ENCODE results near the gene CYCS. TPM values are rescaled to one million over a fixed set of nuclear protein-coding genes. Genes with fewer than 3 reads are reported as not detected.
"Not testable (repeated sequence)": the region's sequence is repeated elsewhere in the genome, so short reads cannot be mapped to it uniquely, and the experiment has no call there.

CYCS gene
- total RNA-seq, result 59.9 TPM

GRCh38 chr7:25125137-25125946 lies at the start of gene CYCS:
Gene CYCS, minus strand, starts transcription at chr7:25125260. Its CDS starts 1,141 bp downstream, at chr7:25124119.
- peaks cover 13% of the 10 kb centered on the region for H3K4me1 ChIP-seq (ENCODE audit: insufficient read depth, low read length)
- H3K27me3 ChIP-seq (ENCODE audit: insufficient read depth, low read length), result no peaks in the 10 kb centered on the region
- peak within 1 kb of the TSS; percentile 51 for H3K4me3 ChIP-seq (ENCODE audit: low read length)
- no peaks in the 10 kb centered on the region for H3K9me3 ChIP-seq (ENCODE audit: low read depth, low read length)

- H3K9me3 ChIP-seq (ENCODE audit: low read depth, low read length), result no peaks in the 10 kb centered on the region
- H3K27me3 ChIP-seq (ENCODE audit: insufficient read depth, low read length), result no peaks in the 10 kb centered on the region
- no peak overlapping the region for H3K4me3 ChIP-seq (ENCODE audit: low read length)
- no peaks in the 10 kb centered on the region for H3K4me1 ChIP-seq (ENCODE audit: insufficient read depth, low read length)
Observed at GRCh38 chr7:25173184-25173583, 48.1 kb upstream of the CYCS start.

GRCh38 chr7:25171516-25171915 lies 46.5 kb upstream of the CYCS start:
- H3K4me1 ChIP-seq (ENCODE audit: insufficient read depth, low read length), result no peaks in the 10 kb centered on the region
- no peak overlapping the region for H3K4me3 ChIP-seq (ENCODE audit: low read length)
- H3K9me3 ChIP-seq (ENCODE audit: low read depth, low read length), result no peaks in the 10 kb centered on the region
- H3K27me3 ChIP-seq (ENCODE audit: insufficient read depth, low read length), result no peaks in the 10 kb centered on the region

GRCh38 chr7:25171071-25171470 lies 46.0 kb upstream of the CYCS start:
- H3K4me3 ChIP-seq (ENCODE audit: low read length), result no peak overlapping the region
- H3K9me3 ChIP-seq (ENCODE audit: low read depth, low read length), result no peaks in the 10 kb centered on the region
- no peaks in the 10 kb centered on the region for H3K27me3 ChIP-seq (ENCODE audit: insufficient read depth, low read length)
- H3K4me1 ChIP-seq (ENCODE audit: insufficient read depth, low read length), result no peaks in the 10 kb centered on the region

GRCh38 chr7:25169683-25170082 lies 44.6 kb upstream of the CYCS start:
- H3K4me3 ChIP-seq (ENCODE audit: low read length), result no peak overlapping the region
- H3K27me3 ChIP-seq (ENCODE audit: insufficient read depth, low read length), result no peaks in the 10 kb centered on the region
- no peaks in the 10 kb centered on the region for H3K4me1 ChIP-seq (ENCODE audit: insufficient read depth, low read length)
- H3K9me3 ChIP-seq (ENCODE audit: low read depth, low read length), result no peaks in the 10 kb centered on the region

- no peaks in the 10 kb centered on the region for H3K27me3 ChIP-seq (ENCODE audit: insufficient read depth, low read length)
- no peaks in the 10 kb centered on the region for H3K9me3 ChIP-seq (ENCODE audit: low read depth, low read length)
- no peak overlapping the region for H3K4me3 ChIP-seq (ENCODE audit: low read length)
- no peaks in the 10 kb centered on the region for H3K4me1 ChIP-seq (ENCODE audit: insufficient read depth, low read length)
Observed at GRCh38 chr7:25168145-25168544, 43.1 kb upstream of the CYCS start.

- Histone ChIP-seq H3K27me3 (ENCODE audit: insufficient read depth, low read length) (no peaks in the 10 kb centered on the region), H3K9me3 (ENCODE audit: low read depth, low read length) (no peaks in the 10 kb centered on the region), H3K4me3 (ENCODE audit: low read length) (no peak overlapping the region), H3K4me1 (ENCODE audit: insufficient read depth, low read length) (no peaks in the 10 kb centered on the region)
Observed at GRCh38 chr7:25167262-25167843, 42.3 kb upstream of the CYCS start.

- not testable (repeated sequence) for H3K4me1 ChIP-seq (ENCODE audit: insufficient read depth, low read length); H3K9me3 ChIP-seq (ENCODE audit: low read depth, low read length); H3K27me3 ChIP-seq (ENCODE audit: insufficient read depth, low read length); H3K4me3 ChIP-seq (ENCODE audit: low read length)
Observed at GRCh38 chr7:25159983-25160596, 35.0 kb upstream of the CYCS start.

- no peaks in the 10 kb centered on the region for H3K9me3 ChIP-seq (ENCODE audit: low read depth, low read length)
- no peaks in the 10 kb centered on the region for H3K4me1 ChIP-seq (ENCODE audit: insufficient read depth, low read length)
- H3K4me3 ChIP-seq (ENCODE audit: low read length), result no peak overlapping the region
- H3K27me3 ChIP-seq (ENCODE audit: insufficient read depth, low read length), result no peaks in the 10 kb centered on the region
Observed at GRCh38 chr7:25158966-25159365, 33.9 kb upstream of the CYCS start.

GRCh38 chr7:25151773-25152172 lies 26.7 kb upstream of the CYCS start:
- no peaks in the 10 kb centered on the region for H3K9me3 ChIP-seq (ENCODE audit: low read depth, low read length)
- no peaks in the 10 kb centered on the region for H3K27me3 ChIP-seq (ENCODE audit: insufficient read depth, low read length)
- H3K4me1 ChIP-seq (ENCODE audit: insufficient read depth, low read length), result no peaks in the 10 kb centered on the region
- H3K4me3 ChIP-seq (ENCODE audit: low read length), result no peak overlapping the region

- Histone ChIP-seq H3K27me3 (ENCODE audit: insufficient read depth, low read length) (no peaks in the 10 kb centered on the region), H3K4me1 (ENCODE audit: insufficient read depth, low read length) (no peaks in the 10 kb centered on the region), H3K9me3 (ENCODE audit: low read depth, low read length) (no peaks in the 10 kb centered on the region), H3K4me3 (ENCODE audit: low read length) (no peak overlapping the region)
Observed at GRCh38 chr7:25149836-25150235, 24.8 kb upstream of the CYCS start.

- H3K27me3 ChIP-seq (ENCODE audit: insufficient read depth, low read length), result no peaks in the 10 kb centered on the region
Observed at GRCh38 chr7:25148772-25149575, 23.9 kb upstream of the CYCS start.

GRCh38 chr7:25143763-25144162 lies 18.7 kb upstream of the CYCS start:
- no peaks in the 10 kb centered on the region for H3K9me3 ChIP-seq (ENCODE audit: low read depth, low read length)
- no peaks in the 10 kb centered on the region for H3K27me3 ChIP-seq (ENCODE audit: insufficient read depth, low read length)
- H3K4me3 ChIP-seq (ENCODE audit: low read length), result no peak overlapping the region
- no peaks in the 10 kb centered on the region for H3K4me1 ChIP-seq (ENCODE audit: insufficient read depth, low read length)

More at GRCh38 chr7:25148772-25149575, 23.9 kb upstream of the CYCS start:
- no peak overlapping the region for H3K4me3 ChIP-seq (ENCODE audit: low read length)
- H3K9me3 ChIP-seq (ENCODE audit: low read depth, low read length), result no peaks in the 10 kb centered on the region
- no peaks in the 10 kb centered on the region for H3K4me1 ChIP-seq (ENCODE audit: insufficient read depth, low read length)

GRCh38 chr7:25139536-25139935 lies 14.5 kb upstream of the CYCS start:
- Histone ChIP-seq H3K4me1 (ENCODE audit: insufficient read depth, low read length) (no peaks in the 10 kb centered on the region), H3K4me3 (ENCODE audit: low read length) (no peak overlapping the region), H3K9me3 (ENCODE audit: low read depth, low read length) (no peaks in the 10 kb centered on the region), H3K27me3 (ENCODE audit: insufficient read depth, low read length) (no peaks in the 10 kb centered on the region)

All from mononuclear cell (primary cell).